ENCODE data around the gene TMEM132C.

Gene TMEM132C

GRCh38 chr12:128267131-128267622 lies at the start of gene TMEM132C:
TMEM132C (plus strand) TSS chr12:128267170; CDS start chr12:128267403, 233 bp downstream.
- no peak within 1 kb of the TSS for H3K27ac ChIP-seq
- TF ChIP-seq ZFX (IDR thresholded peaks at IDR 0.05) (no peak), CTCF (conservative IDR thresholded peaks at IDR 0.05) (no peak)

- H3K27ac ChIP-seq = no peak overlapping the region
- no peak for TF ChIP-seq CTCF (conservative IDR thresholded peaks at IDR 0.05)
- no peak for TF ChIP-seq ZFX (IDR thresholded peaks at IDR 0.05)
Observed at GRCh38 chr12:128224226-128224625, 42.7 kb upstream of the TMEM132C start.

- no peak overlapping the region for H3K27ac ChIP-seq
- TF ChIP-seq ZFX (IDR thresholded peaks at IDR 0.05) = no peak
- no peak for TF ChIP-seq CTCF (conservative IDR thresholded peaks at IDR 0.05)
Observed at GRCh38 chr12:128228581-128228980, 38.4 kb upstream of the TMEM132C start.

- TF ChIP-seq CTCF (conservative IDR thresholded peaks at IDR 0.05) (no peak), ZFX (IDR thresholded peaks at IDR 0.05) (no peak)
- H3K27ac ChIP-seq = no peak overlapping the region
Observed at GRCh38 chr12:128235635-128236417, 31.1 kb upstream of the TMEM132C start.

GRCh38 chr12:128236525-128236924 lies 30.4 kb upstream of the TMEM132C start:
- TF ChIP-seq CTCF (conservative IDR thresholded peaks at IDR 0.05) (no peak), ZFX (IDR thresholded peaks at IDR 0.05) (no peak)
- no peak overlapping the region for H3K27ac ChIP-seq

- H3K27ac ChIP-seq = no peak overlapping the region
- no peak for TF ChIP-seq ZFX (IDR thresholded peaks at IDR 0.05)
- TF ChIP-seq CTCF (conservative IDR thresholded peaks at IDR 0.05) = no peak
Observed at GRCh38 chr12:128240745-128241144, 26.2 kb upstream of the TMEM132C start.

GRCh38 chr12:128245121-128245520 lies 21.8 kb upstream of the TMEM132C start:
- H3K27ac ChIP-seq = no peak overlapping the region
- TF ChIP-seq CTCF (conservative IDR thresholded peaks at IDR 0.05) (no peak), ZFX (IDR thresholded peaks at IDR 0.05) (no peak)

Data from C4-2B (cell line).